Activated naive CD8-positive, alpha-beta T cell treated with anti-CD3 and anti-CD28 coated beads, Interleukin-2, amount 50 U/mL, for 16 hours (primary cell): ENCODE data around the gene RREB1.

Experiments used
- DNase-seq: peaks from one replicate; pipeline ENCODE4 v3.0.0-alpha.2; 2020; ENCODE audit warnings: low read depth, low spot score

Gene RREB1

DNA sequence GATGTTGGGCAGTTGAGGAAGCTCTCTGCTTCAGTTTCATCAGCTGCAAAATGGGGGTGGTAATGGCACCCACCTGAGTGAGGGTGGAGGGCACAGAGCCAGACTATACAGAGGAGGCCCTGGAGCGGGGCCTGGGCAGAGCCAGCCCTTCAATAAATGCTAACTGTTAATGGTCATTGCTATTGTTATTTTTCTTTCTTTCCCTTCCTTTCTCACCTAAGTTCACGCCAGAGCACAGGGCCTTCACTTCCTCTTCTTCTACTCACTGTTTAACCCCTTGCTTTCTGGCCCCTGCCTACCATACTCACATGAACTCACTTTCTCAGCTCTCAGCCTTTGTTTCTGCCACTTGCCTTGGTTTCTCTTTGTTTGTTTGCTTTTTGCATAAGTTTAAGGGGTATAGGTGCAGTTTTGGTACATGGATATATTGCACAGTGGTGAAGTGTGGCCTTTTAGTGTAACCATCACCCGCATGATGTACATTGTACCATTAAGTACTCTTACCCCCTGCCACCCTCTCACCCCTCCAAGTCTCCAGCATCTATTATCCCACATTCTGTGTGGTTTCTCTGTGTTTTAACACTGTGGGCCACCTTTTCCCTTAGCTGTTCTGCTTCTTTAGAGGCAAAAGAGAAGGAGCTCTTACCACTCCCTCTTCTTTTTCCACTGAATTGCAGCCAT lies 7.5 kb upstream of the RREB1 start:
- no peak for DNase-seq

DNA sequence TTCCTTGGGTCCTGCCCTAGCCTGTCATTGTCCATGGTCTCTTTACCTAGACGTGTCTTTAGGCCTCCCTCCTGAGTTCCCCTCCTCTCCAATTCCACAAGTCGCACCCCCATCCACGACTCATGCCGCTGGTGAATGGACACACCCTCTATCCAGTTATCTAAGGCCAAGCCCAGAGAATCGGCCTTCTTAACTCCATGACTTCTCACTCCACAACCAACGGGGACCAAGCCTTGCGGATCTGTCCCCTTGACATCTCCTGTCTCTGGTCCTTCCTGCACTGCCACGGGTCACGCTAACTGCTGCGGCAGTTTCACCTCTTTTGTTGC lies 7.0 kb upstream of the RREB1 start:
- DNase-seq = no peak

DNA sequence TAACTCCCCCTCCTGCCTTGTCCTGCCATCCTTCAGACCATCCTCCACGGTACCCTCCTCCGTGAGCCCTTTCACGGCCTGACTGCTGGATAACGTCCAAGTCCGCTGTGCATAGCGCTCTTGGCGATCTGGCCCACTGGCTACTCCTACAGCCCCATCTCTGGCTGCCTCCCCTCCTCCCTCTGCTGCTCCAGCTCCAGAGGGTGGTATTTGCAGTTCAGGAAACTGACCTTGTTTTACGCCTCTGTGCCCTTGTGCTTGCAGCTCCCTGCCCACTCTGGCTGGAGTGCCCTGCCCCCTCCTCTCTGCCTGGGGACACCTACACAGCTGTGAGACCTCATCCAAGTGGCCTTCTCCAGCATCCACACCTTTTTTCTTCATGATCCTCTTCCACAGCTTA lies 6.5 kb upstream of the RREB1 start:
- DNase-seq = no peak

DNA sequence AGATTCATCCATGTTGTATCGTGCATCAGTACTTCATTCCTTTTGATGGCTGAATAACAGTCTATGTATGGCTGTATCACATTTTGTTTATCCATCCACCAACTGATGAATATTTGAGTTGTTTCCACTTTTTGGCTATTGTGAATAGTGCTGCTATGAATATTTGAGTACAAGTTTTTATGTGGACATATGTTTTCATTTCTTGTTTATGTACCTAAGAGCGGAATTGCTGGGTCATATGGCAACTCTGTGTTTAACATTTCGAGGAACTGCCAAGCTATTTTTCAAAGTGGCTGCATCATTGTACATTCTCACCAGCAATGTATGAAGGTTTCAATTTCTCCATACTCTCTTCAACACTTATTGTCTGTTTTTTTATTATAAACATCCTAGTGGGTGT lies 3.0 kb upstream of the RREB1 start:
- no peak for DNase-seq

DNA sequence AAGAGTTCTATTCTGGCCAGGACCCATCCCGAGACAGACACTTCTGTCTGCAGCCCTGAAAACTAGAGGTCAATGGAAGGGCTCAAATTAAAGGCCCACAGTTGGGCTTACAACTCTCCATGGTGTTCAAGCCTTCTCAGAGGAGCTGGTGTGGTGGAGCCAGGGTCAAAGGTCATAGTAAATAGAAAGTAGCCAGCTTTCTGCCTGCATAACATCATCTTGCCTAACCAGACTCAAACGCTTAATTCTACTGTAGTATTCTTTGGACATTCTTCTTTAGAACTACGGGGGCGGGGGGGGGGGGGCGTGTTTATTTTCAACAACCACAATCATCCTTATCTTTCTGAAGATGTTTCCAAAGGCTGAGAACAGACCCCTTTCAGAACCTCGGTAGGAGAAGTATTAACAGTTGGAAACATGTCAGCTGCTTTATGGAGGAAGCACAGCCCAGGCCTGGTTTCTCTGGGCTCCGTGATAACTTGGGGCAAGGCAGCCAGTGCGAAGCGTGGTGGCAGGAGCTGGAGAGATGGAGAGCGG lies 1.5 kb upstream of the RREB1 start:
- no peak for DNase-seq

DNA sequence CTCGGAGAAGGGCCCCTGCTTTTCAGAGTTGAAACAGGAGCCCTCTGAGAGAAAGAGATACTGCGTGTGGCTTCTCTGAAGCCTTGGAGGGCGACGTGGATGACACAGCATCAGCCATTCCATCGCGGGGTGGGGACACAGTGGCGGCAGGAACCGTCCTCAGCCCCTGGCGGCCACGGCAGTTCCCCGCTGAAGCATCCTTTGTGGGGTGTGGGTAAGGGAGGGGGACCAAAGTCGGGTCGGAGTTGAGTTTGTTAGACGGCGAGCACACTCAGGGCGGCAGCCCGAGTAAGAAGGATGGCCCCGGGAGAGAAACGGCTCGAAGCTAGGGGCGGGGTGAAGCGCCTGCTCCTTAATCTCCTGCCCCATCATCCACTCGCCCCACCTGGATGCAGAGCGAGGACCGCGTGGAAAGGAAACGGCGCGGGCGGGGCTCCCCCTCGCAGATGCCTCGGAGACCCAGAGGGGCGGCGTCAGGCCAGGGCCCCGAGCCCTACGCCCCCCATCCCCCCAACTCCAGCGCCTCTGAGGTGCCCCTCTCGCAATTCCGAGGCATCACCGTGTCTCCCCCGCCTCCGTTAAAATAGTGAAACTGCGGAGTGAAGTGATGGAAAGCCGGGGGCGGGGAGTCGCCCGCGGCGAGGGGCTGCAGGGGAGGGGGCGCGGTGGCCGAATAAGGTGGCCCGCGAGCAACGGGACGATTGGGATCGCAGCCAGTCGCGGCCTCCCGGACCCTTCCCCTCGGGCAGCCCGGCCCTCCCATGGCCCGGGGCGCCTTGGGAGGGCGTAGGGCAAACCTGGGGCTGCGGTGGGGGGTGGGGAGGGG lies 796 bp upstream of the RREB1 start:
- peak; percentile 52 for DNase-seq

DNA sequence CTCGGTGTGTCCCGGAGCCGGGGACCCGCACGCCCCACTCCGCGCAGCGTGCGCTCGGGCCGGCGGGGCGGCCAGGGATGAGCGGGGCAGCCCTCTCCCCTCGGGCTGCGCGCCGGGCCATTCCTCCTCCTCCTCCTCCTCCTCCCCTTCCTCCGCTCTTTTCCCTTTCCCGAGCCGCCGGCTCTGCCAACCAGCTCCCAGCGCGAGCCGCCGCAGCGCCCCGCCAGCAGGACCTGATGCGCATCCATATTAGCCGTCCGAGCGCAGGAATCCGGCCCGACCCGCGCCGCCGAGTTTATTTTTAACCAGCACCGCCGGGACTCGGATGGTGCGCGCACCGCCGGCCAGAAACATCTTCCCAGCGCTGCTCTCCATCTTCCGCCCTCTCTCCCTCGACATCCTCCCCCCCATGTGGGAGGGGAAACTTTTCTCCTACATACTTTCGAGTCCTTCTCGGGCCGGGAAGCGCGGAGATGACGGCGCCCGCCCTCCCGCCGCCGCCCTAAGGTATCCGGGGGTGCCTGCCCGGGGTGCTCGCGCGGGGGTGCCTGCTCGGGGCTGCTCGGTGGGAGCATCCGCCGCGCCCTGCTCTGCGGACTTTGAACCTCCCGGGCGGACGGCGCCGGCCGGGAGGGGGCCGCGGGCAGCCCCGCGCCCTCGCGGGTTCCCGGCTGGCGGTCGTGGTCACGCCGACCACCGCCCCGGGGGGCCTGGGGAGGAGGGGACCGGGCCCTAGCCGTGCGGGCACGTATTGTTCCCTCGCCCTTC lies 619 bp downstream of the RREB1 start:
- DNase-seq = no peak

DNA sequence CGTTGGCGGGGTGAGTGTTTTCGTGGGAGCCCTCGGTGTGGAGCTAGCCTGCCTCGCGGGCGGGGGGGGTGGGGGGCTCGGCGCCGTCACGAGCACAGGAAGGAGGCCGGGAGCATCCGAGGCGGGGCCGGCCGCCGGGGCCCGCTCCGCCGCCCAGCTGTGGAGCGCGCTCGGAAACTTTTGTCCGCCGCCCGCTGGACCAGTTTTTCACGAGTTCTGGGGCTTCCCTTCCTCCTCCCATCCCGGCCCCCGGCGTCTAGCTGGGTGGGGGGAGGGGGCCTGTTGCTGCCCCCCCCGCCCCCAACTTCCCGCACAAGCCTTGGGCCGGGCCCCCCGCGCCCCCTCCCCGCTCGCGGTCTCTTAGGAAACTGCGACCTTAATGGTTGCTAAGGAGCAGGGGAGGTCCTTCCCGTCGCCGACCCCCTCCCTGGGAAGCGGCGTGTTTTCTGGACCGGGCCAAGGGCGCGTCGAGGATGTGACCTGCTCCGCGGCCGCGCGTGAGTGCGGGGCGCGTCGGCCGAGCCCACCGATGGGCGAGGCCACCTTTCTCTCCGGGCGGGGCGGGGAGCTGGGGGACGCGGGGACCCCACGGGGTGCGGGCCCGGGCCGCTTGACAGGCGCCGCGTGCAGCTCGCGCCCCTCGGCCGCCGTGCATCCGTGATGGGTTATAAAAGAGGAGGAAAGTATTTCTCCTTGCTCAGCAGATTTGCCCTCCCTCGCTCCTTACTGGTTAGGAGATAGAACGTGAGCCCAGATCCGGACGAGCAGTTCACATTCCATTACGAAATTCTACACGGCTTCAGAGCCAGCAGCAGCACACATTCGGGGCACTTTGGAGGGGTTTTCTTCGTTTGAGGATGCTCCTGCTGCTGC lies 1.4 kb downstream of the RREB1 start:
- DNase-seq = no peak

DNA sequence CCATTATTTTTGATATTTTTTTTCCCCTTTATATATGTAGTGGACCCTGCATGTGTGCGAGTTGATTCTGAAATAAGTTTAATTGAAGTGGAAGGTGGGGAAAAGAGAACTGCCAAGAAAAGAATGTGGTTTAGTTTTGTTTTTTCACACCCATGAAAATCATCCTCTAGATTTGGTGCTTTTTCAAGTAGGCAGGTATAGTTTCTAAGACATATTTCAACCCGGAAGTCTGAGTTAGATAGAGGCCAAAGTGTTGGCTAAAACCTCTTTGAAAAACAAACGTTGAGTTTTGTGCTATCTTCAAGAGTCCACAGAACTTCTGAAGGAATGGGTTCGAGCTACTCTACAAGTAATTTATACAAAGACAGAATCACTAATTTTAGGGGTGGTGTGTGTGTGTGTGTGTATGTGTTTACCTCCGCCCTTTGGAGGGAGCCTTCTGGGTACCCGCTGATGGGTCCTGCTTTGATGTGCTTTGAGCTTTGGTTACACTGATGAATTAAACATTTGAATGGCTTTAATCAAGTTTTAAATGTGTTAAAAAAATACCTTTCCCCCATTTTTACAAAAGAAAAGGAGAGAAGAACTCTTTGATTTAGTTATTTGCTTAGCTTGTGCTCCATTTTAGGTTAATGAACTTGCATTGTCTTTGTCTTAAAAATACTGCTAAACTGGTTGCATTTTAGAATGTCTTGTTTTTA lies 2.5 kb downstream of the RREB1 start:
- DNase-seq = no peak

DNA sequence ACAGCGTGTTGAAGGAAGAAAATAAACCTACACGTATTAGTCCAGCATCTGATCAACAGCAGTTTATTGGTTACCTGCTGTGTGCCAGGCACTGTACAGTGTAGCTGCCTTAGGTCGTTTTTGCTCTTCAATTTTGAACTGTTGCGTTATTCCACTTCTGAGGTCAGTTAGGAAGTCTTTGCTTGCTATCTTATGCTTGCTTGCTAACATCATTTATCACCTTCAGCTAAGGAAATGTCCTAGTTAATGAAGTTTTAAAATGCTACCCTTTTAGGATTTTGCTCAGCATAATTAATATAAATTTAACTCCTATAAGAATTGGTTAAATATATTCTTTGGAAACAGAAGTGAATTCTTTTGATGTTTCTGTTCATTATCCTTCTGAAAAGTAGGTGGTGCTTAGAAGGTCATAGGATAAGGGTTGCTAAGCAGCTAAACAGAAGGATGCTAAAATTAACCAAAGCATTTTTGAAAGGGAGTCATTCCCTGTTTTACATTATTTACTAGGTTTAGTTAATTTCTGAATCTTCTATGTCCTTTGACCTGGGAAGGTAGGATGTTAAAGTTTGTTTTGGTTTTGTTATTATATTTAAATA lies 3.4 kb downstream of the RREB1 start:
- no peak for DNase-seq

DNA sequence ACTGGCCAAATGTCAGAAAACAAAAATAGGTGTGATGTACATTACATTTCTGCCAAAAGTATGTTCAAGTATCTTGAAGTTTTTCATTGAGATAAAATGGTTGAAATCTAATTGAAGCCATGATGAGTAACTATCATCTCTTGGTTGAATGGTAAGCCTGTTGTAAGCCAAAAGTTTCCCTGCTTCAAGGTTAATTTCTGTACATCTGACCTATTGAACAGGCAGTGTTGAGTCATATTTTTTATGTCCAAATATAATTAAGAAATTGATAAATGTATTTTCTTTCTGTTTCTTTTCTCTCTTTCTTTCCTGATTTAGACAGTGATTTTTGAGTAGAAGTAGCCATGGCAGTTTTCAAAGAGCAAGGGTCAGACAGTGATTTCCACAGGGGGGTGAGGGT lies 4.4 kb downstream of the RREB1 start:
- no peak for DNase-seq

DNA sequence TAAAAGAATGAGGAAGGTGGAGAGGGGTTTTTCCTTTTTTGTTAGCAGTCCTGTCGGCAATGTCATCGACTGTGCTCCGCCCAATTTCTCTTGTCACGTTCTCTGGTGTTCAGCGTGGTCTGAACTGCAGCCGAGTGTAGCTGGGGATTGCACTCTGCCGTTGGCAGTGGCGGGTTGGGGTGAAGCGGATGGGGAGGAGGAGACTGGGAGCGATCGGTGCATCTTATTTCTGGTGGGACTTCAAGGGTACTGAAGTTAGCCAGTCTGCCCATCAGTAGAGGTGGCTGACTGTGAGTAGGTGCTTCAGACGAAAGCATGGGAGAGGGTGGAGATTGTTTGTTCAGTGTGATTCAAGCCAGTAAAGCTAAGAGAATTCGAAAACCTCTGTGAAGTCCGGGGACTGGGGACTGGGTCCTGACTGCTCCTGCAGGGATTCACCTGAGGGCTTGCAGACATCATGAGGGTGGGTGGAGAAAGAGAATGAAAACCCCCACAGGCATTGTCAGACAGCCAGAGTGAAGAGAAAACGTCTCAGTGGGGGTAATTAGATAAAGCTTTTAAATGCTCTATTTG lies 5.1 kb downstream of the RREB1 start:
- DNase-seq = no peak

DNA sequence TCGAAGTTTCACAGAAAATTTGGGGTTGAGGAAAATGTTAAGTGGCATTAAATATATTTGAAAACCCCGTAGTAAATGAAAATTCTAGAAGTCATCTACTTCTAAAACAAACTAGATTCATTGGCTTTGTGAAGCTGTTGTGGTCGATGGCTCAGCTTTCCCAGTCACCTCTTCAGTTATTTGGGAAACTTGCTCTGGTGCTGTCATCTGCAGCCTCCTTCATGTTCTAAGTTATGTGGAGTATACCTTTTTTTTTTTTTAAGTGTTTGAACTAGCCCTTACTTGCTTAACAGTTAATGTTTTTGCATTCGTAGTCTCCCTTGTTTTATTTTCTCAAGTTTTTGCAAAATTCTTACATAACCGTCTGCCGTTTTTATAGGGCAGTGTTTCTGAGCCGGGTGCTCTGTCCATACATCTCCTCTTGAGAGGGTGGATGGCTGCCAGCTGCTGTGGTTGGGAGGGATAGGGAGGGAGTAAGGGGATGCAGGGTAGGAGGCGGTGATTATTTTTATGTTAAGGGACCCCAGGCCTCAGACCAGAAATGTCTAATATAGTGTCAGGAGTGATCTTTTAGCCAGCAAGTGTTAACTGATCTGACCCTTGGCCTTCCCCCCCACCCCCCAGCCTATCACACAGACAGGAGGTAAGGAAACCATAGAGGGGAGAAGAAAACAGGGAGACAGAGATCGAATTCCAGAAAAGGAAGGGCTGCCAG lies 7.1 kb downstream of the RREB1 start:
- DNase-seq = no peak

DNA sequence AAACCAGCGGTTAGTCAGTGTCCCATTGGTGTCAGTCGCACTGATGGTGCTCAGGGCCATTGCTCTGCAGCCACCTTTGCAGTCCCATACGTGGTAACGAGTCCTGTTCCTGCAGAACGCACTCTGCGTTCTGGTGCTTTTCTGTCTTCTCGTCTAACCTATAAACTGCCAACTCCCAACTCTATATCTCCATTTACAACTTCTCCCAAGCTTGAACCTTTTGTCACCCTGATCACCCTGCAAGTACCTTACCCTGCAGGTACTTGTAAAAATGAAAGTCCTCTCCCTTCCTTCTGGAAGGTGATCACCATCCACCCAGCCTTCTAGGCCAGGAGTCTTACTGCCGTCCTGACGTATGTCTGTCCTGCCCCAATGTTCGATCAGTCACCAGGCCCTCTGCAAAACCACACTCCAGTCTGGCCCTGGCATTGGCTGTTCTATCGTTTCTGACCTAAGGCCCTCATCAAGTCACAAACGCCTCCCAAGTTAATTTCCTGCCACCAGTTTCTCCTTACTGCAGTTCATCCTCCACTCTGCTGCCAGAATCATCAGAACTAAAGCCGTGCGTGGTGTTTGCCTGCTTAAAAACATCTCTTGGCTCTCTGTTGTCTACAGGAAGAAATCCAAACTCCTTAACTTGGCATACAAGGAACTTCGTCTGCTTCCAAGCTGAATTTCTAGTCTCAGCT lies 7.9 kb downstream of the RREB1 start:
- no peak for DNase-seq

DNA sequence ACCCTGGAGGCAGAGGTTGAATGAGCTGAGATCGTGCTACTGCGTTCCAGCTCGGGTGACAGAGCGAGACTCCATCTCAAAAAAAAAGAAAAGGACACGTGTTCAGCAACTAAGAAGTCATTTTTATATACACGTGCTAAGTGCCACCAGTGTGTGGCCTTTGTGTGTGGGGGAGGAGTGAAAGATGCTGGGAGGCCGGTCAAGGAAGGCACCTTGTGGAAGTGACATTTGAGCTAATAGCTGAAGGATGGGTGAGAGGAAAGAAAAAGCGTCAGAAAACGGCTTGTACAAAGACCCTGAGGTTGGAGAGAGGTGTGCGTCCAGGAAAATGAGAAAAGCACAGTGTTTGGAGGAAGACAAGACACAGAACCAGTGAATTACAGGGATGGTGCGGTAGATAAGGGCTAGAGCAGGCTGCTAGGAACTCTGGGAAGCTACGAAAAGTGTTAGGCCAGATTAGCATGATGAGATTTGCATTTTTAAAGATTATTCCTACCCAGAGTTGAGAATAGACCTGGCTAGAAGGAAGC lies 11.6 kb downstream of the RREB1 start:
- DNase-seq = no peak

DNA sequence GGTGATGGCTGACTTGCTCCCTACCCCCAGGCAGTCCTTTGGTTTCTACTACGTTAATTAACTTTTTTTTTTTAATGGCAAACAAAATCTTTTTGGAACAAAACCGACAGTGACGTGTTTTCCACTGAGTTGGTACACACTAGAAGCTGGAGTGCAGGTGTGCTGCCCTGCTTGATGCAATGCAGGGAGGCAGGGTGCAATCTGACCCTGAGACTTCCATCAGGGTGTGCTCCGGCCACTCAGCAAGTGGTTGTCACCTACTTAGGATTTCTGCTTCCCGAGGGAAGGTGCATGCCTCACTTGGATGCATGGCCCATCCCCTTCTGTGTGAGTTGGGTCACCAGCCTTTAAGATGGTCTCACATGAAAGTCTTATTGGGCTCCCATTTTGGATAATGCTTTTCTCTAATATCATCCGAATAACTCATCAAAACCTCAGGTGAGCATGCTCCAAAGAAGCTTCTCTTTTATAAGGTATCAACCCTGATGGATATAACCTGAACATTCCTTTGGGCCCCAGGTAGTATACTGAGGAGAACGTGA lies 14.0 kb downstream of the RREB1 start:
- no peak for DNase-seq

DNA sequence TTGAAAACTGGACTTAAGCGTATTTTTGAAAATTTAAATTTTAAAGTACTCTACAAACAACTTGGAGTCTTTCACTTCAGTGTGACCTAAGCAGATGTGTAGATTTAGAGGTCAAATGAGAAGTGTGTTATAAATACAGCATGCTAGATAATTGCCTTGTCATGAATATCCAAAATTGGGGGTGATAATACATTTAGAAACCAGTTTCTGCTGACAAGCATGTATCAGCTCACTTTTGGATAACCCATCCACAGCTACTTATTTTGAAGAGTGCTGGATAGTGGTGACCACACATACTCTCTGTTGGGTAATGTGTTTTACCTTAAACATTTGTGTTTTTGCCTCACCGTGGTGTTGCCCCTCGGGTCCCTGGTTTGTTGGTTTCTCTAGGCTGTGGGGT lies 14.9 kb downstream of the RREB1 start:
- no peak for DNase-seq

DNA sequence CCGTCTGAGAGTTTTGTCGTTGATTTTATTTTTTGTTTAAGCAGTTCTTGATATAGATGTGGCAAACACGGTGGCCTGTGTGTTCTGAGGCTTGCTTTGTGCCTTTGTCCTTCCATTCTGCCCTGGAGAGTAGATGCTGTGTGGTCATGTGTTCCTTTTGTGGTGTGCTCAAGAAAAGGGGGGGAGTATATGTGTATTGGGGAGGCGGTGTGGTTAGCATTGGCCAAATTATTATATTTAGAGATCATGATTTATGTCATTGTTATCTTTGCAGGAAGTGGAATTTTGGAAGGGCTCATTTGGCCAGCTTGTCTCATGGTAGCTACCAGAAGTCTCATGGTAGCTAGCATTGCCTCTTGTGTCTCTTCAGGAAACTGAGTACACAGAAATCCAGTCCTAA lies 16.4 kb downstream of the RREB1 start:
- no peak for DNase-seq
